PC-9 (cell line): ENCODE data around the gene CEP78. TPM values are rescaled to one million over a fixed set of nuclear protein-coding genes. Genes with fewer than 3 reads are reported as not detected.

Experiments used
- Bru-seq: library from RNA; stranded (reverse); fragments of 400-500 nt; gene quantifications from one replicate; lab custom pipeline; 2021; lab: Mats Ljungman, UMichigan
- BruChase-seq, 2 experiments: library from RNA; stranded (reverse); fragments of 400-500 nt; gene quantifications; one replicate each; lab custom pipeline; 2021; lab: Mats Ljungman, UMichigan
- BruUV-seq: library from RNA; stranded (reverse); fragments of 400-500 nt; replicated peaks from 2 replicates; lab custom pipeline; 2021; lab: Mats Ljungman, UMichigan
- CTCF ChIA-PET: fragments of 300-600 bp; sonication (Branson Sonifier 250); formaldehyde crosslinking; loops from one replicate; lab custom pipeline; 2022; ENCODE audit warnings: antibody characterized with exemption; lab: Charles Lee
- POLR2A ChIA-PET: fragments of 300-600 bp; sonication (Branson Sonifier 250); formaldehyde crosslinking; loops from one replicate; lab custom pipeline; 2022; ENCODE audit warnings: antibody characterized with exemption; ENCODE audit not compliant: unreplicated experiment; lab: Charles Lee
- DNase-seq, 2 experiments: peaks; one replicate each; pipeline versions ENCODE4 v3.0.0 to v3.0.0-alpha.2; 2015 to 2022; ENCODE audit warnings: mixed read lengths in 1 of 2
- H2AFZ ChIP-seq: fragments of 200-600 bp; sonication (generic); 2 replicates; pipeline ENCODE4 v1.8.1; 2017; ENCODE audit warnings: antibody characterized with exemption
- H3F3A ChIP-seq: fragments of 200-600 bp; sonication (generic); 2 replicates; pipeline ENCODE4 v1.8.1; 2017; ENCODE audit warnings: antibody characterized with exemption, mild to moderate bottlenecking, low read depth; ENCODE audit not compliant: insufficient read depth
- H3K27ac ChIP-seq: fragments of 200-600 bp; sonication (generic); 2 replicates; pipeline ENCODE4 v1.6.1; 2016; ENCODE audit warnings: mixed run types
- H3K27me3 ChIP-seq: fragments of 200-600 bp; sonication (generic); 2 replicates; pipeline ENCODE4 v1.6.1; 2016; ENCODE audit warnings: low read depth, mixed run types; ENCODE audit not compliant: insufficient read depth
- H3K36me3 ChIP-seq: fragments of 200-600 bp; sonication (generic); 2 replicates; pipeline ENCODE4 v1.6.1; 2016; ENCODE audit warnings: low read depth, mixed run types
- H3K4me1 ChIP-seq: fragments of 200-600 bp; sonication (generic); replicated peaks from 2 replicates; pipeline ENCODE4 v1.6.1; 2016; ENCODE audit warnings: mixed run types; ENCODE audit not compliant: insufficient read depth
- H3K4me2 ChIP-seq: fragments of 200-600 bp; sonication (generic); 2 replicates; pipeline ENCODE4 v1.6.1; 2017; ENCODE audit warnings: mixed run types
- H3K4me3 ChIP-seq: fragments of 200-600 bp; sonication (generic); 2 replicates; pipeline ENCODE4 v1.6.1; 2016; ENCODE audit warnings: mixed run types
- H3K79me2 ChIP-seq: fragments of 200-600 bp; sonication (generic); 2 replicates; pipeline ENCODE4 v1.6.1; 2017; ENCODE audit warnings: low read depth, mixed run types
- H3K9me2 ChIP-seq: fragments of 200-600 bp; sonication (generic); 2 replicates; pipeline ENCODE4 v1.8.1; 2017; ENCODE audit warnings: mild to moderate bottlenecking; ENCODE audit not compliant: insufficient read depth
- H3K9me3 ChIP-seq: fragments of 200-600 bp; sonication (generic); 2 replicates; pipeline ENCODE4 v1.8.1; 2016; ENCODE audit warnings: low read depth; ENCODE audit not compliant: insufficient read depth
- H4K20me1 ChIP-seq: fragments of 200-600 bp; sonication (generic); 2 replicates; pipeline ENCODE4 v1.8.1; 2017; ENCODE audit not compliant: insufficient read depth
- CTCF ChIP-seq: fragments of 200-600 bp; sonication (generic); conservative IDR thresholded peaks from 2 replicates; pipeline ENCODE4 v1.6.1; 2017; ENCODE audit warnings: mixed run types, antibody characterized with exemption, mild to moderate bottlenecking, moderate library complexity
- EZH2 ChIP-seq: fragments of 200-600 bp; sonication (generic); IDR thresholded peaks from 2 replicates; pipeline ENCODE4 v1.8.0; 2017; ENCODE audit warnings: antibody characterized with exemption, low read depth
- intact Hi-C: fragments of 100-400 bp; cut with micrococcal nuclease; formaldehyde crosslinking; loops from one replicate; pipeline ENCODE4 v1.10.0; 2022; ENCODE audit not compliant: unreplicated experiment
- long read RNA-seq: library from polyadenylated mRNA; stranded (forward); transcript quantifications from one replicate; pipeline ENCODE4 v2.0.0, GENCODE V29; 2022
- total RNA-seq: library from RNA; stranded (reverse); gene quantifications from 2 replicates; pipeline ENCODE4 v1.2.3, GENCODE V29; 2021

CEP78 gene, protein sequence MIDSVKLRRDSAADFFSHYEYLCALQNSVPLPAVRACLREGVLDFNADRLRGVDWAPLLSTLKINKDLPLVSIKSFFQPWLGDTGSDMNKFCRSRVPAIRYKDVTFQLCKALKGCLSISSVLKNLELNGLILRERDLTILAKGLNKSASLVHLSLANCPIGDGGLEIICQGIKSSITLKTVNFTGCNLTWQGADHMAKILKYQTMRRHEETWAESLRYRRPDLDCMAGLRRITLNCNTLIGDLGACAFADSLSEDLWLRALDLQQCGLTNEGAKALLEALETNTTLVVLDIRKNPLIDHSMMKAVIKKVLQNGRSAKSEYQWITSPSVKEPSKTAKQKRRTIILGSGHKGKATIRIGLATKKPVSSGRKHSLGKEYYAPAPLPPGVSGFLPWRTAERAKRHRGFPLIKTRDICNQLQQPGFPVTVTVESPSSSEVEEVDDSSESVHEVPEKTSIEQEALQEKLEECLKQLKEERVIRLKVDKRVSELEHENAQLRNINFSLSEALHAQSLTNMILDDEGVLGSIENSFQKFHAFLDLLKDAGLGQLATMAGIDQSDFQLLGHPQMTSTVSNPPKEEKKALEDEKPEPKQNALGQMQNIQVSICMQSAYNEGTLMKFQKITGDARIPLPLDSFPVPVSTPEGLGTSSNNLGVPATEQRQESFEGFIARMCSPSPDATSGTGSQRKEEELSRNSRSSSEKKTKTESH
- total RNA-seq (37.8 and 38.3 TPM in 2 replicates), Bru-seq, nascent RNA (percentile 72 among the genes with signal in this experiment), BruChase-seq, experiment 1, labeled RNA remaining after a 2-hour chase (percentile 69 among the genes with signal in this experiment), BruChase-seq, experiment 2, labeled RNA remaining after a 6-hour chase (percentile 78 among the genes with signal in this experiment)
- long read RNA-seq, full-length matches to known transcripts: 28 of 40 reads
- long read RNA-seq, partial matches to known transcripts: 2 of 40 reads
- long read RNA-seq, other reads (novel, unspliced or antisense): 10 of 40 reads

GRCh38 chr9:78235762-78236550, at the start of gene CEP78:
CEP78 (plus strand) TSS chr9:78236075; CDS start chr9:78236351, 276 bp downstream.
- no peaks in the 10 kb centered on the region for H3K9me3 ChIP-seq
- no peaks in the 10 kb centered on the region for H3K27me3 ChIP-seq
- intact Hi-C loops: loop anchor here (2.0 to 10.0 kb wide), 4 partner anchors 61 to 1057 kb away; partner anchors contain the start of genes GNAQ and PSAT1
- TF ChIP-seq CTCF: no peak
- no peak for TF ChIP-seq EZH2
- CTCF ChIA-PET: no interaction called here
- TSS peak; percentile 34 for BruUV-seq
- DNase-seq: peak; percentile 90 to 94
- peaks cover 24% of the 10 kb centered on the region for H3K79me2 ChIP-seq
- H3K9me2 ChIP-seq: no peaks in the 10 kb centered on the region; the same call in 1 of the 2 replicates
- peaks cover 13% of the 10 kb centered on the region for H3F3A ChIP-seq
- no peaks in the 10 kb centered on the region for H4K20me1 ChIP-seq
- H3K4me2 ChIP-seq: peak within 1 kb of the TSS; percentile 95
- POLR2A ChIA-PET: interaction anchor here (0.6 kb wide), 4 partner anchors 16 to 173 kb away, joined by 3 to 6 read pairs (median 4); no protein-coding TSS in a partner anchor
- peak within 1 kb of the TSS; percentile 94 for H3K4me3 ChIP-seq
- peak within 1 kb of the TSS; percentile 98 for H2AFZ ChIP-seq
- H3K36me3 ChIP-seq: no peaks in the 10 kb centered on the region
- peak within 1 kb of the TSS; percentile 56 for H3K27ac ChIP-seq
- H3K4me1 ChIP-seq: peaks cover 7% of the 10 kb centered on the region

GRCh38 chr9:78187763-78188484, 48.0 kb upstream of the CEP78 start:
- no TSS peak for BruUV-seq
- no peaks in the 10 kb centered on the region for H4K20me1 ChIP-seq
- TF ChIP-seq CTCF: no peak
- no peak for TF ChIP-seq EZH2
- no peak overlapping the region for H3K27ac ChIP-seq
- ChIA-PET CTCF (no interaction called here), POLR2A (no interaction called here)
- no peaks in the 10 kb centered on the region for H3K9me3 ChIP-seq
- H3K4me3 ChIP-seq: no peak overlapping the region
- no peaks in the 10 kb centered on the region for H3K4me1 ChIP-seq
- no peak overlapping the region for H2AFZ ChIP-seq
- H3K9me2 ChIP-seq: no peaks in the 10 kb centered on the region
- no peaks in the 10 kb centered on the region for H3K36me3 ChIP-seq
- intact Hi-C loops: no loop called here
- H3K79me2 ChIP-seq: no peaks in the 10 kb centered on the region
- no peak for DNase-seq
- no peak overlapping the region for H3K4me2 ChIP-seq
- no peaks in the 10 kb centered on the region for H3F3A ChIP-seq
- H3K27me3 ChIP-seq: no peaks in the 10 kb centered on the region
